GM18867 (cell line): ENCODE data around the gene ANKS1A.

ENCODE experiments used
- ATAC-seq: cut with Tn5 transposase; IDR thresholded peaks from one replicate; pipeline ENCODE4 v1.9.1; 2021; ENCODE audit warnings: mild to moderate bottlenecking, moderate library complexity; ENCODE audit not compliant: unreplicated experiment

The ANKS1A gene

DNA sequence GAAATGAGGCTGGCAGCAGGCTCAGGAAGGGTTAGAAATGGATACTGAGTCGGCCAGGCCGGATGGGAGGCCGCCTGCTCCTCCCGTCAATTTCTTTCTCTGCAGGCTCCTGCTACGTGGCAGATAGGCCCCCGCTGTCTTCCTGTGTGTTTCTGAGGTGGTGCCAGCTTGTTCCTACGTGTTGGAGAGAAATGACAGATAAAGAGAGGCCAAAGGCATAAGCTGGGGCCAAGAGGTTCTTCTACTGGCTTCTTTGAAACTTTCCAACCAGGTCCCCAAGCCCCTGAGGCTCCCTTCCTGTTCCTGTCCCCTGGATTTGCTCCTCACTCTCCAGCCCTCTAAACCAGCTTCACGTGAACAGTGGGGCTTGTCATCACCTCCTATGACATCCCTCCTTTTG lies 175.2 kb downstream of the ANKS1A start:
- no peak for ATAC-seq

DNA sequence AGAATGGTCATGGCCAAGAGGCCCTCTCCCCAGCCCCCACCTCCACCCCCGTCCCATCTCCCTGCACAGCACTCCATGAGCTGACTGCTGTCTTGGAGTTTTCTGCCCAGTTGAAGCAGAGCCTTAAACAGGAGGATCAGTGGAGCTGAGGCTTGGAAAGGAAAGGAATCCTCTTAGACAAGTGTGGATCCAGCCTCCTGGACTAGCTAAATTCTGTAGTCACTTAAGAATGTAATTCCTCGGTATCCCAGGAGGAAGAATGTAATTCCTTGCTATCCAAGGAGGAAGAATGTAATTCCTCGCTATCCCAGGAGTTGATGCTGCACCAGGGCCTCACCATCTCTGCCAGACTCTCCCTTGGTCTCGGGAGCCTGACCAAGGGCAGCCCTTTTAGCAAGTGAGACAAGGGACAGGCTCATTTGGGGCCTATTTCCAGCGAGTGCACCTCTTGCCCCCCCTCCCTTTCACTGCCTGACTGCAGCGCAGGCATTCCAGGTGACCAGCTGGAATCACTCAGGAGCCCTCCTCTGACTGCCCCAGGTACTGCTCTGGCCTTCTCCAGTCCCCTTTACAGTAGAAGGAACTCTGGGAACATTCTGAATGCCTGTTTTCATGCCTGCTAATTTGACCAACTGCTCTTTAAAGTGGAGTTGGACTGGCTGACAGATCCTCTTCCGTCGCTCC lies 175.8 kb downstream of the ANKS1A start:
- ATAC-seq: no peak

DNA sequence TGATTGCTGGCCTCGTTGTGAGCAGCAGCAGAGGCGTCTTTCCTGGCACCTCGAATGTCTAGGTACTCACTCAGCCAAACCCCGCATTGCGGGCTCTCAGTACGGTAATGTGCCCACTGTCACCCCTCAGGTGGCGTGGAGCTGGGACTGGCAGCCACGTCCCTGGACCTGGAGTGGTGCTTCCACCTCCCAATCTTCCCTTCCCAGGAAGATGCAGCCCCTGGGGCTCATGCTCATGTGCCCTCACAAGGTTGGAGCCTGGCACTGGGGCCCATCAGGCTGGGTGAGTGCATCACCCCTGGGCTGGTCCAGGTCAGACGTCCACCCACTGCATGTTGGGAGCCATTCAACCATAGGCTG lies 176.4 kb downstream of the ANKS1A start:
- no peak for ATAC-seq

DNA sequence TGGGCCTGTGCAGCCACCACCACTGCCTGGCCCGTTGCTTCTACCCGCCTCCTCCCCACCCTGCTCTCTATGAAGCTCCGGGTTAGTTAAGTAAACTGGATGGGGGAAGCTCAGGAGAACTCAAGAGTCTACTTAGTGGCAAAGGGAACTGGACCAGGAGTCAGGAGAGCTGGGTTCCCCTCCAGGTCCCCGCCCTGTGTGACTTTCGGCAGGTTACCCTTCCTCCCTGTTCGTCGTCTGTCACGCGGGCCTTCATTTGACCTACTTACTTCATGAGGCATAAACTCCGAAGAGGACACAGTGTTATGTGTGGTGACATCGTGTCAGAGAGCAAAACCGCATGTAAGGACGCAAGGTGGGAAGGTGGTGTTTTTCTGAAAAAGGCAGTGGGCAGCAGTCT lies 176.8 kb downstream of the ANKS1A start:
- ATAC-seq: no peak

DNA sequence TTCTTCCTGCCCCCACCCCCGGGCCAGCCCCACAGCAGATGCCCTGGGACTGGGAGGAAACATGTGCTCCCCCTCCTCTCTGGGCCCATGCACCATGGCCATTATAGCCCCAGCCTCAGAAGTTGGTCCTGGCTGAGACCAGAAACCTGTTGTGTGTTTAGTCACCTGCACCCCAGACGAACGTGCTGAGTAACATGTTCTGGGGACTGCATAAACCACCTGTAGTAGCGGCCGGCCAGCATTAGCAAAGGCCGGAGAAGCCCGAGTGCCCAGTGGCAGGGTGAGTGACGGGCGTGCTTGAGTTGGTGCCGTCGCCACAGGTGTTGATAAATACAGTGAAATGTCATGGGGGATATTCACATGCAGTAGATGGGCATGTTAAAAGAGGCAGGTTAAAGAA lies 178.2 kb downstream of the ANKS1A start:
- ATAC-seq: no peak

DNA sequence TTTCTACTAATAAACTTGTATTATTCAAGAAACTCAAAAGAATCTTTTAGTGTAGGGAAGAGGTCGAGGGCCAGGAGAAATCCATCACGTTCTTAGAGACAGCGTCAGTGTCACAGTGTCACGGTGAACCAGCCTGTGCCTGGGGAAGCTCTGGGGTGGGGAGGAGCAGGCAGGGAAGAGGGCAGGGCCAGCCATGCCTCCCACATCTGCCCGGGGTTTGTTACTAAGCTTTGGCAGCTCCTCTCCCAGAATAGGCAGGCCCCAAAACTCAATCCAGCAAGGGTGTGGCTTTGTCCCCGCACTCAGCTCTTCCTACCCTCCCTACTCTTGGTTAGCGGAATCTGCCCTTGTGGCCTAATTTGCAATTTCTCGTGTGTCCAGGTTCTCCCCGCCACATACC lies 179.2 kb downstream of the ANKS1A start:
- no peak for ATAC-seq

DNA sequence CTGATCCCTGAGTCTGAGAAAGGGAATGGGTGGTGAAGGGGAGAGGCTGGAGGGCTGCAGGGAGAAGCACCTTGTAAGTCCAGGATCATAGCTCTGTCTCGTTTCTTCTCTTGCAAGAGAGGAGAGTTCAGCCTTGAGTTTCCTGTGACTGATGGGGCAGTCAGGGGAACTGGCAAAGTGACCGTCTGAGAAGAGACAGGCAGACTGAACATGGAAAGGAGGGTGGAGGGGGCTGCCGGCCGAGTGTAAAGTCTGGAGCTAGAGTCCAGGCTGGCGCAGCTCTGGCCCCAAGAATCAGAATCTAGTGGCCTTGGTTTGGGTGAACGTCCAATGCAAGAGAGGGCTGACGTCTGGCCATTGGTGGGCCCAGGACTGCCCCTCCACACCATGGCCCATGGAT lies 179.6 kb downstream of the ANKS1A start:
- no peak for ATAC-seq

DNA sequence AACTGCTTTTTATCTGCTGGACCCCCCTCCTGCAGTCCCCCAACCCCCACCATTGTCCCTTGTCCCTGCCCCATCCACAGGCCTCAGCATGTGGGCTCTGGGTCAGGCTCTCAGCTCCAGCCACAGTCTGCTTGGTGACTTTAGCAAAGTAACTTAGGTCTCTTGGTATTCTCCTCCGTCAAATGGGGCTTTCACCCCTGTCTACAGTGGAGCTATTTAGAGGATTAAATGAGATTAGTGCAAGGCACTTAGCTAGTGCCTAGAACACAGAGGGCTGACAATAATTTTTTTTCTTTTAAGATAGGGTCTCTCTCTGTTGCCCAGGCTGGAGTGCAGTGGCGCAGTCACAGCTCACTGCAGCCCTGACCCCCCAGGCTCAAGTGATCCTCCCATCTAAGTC lies 180.2 kb downstream of the ANKS1A start:
- ATAC-seq: no peak

DNA sequence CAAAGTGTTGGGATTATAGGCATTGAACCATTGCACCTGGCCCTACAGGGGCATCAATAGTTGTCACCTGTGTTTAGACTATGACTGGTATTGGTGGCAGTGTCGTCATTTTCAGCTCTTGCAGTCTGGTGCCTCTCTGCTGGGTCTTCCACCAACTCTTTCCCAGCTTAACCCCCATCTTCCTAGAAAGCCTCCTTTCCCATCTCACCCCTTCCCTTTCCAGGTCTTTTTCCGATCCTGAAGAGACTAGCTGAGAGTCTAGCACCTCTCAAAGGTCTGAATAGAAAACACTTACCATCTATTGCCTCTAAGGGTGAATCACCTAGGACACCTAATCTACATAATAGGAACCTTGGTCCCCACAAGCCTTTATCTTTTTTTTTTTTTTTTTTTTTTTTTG lies 181.1 kb downstream of the ANKS1A start:
- ATAC-seq: no peak

DNA sequence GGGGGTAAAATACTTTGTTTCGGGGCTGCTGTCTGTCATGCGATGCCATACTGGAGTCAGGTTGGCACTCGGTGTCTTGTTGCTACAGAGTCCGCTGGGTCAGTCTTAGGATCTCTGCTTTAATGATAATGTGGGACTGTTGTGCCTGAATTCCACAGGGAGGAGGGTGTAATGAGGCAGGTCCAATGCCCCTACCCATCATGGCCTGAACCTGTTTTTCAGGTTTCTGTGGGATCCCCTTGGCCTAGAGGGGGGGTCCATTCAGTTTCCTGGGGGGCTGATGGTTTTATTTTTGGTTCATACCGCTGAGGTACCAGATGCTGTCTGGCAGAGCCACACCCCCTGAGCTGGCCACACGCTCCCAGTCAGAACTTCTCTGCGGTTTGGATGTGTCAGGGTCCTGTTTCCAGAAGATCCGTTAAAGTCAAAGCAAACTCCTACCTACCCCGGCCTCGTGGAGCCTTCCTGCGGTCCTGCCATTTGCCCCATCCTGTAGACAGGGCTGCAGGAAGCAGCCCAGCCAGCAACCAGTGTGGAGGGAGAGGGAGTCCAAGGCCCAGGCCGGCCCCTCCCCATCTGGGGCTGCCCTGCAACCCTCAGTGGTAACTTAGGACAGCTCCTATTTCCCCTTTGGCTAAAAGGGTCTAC lies 182.4 kb downstream of the ANKS1A start:
- ATAC-seq: no peak

DNA sequence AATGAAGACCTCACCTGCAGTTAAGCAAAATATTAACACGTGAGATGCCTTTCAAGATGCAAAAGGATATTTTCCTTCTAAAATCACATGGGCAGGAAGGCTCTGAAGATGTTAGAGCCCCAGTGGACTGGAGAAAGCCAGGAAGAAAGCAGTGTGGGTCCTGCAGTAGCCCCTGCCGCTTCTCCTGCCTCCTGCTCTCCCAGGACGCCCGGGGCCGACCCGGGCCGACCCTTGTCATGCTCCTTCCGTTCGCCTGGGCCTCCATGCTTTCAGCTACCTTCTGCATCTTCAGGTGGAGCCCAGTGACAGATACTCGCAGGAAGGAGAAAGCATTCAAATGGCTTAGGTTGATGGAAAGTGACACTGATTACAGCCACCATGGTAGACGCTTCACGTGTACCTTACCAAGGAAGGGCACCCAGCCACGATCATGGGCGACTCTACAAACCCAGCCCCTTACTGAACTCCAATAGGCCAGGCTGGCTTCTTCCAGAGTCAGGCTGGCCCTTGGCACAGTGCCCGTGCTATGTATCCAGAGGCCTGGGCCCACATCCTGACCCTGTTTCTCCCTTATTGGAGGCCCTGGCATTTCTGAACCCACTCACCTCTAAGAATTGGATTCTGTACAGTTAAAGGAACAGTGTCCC lies 183.1 kb downstream of the ANKS1A start:
- no peak for ATAC-seq

DNA sequence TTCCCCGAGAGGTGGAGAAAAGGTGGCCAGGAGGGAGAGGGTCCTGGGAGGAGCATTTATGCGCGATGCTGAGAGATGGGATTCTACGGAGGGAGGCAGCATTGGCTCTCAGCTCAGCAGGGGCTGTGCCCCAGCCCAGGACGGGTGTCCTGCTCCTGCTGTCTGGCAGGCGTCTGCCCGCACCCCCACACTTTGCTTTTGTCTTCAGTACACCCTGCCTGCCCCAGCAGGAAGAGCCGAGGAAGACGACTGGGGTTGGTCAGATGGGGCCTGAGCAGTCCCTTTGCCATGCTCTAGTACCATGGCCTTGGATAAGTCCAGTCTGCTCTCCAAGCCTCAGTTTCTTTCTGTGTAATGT lies 183.6 kb downstream of the ANKS1A start:
- ATAC-seq: no peak

DNA sequence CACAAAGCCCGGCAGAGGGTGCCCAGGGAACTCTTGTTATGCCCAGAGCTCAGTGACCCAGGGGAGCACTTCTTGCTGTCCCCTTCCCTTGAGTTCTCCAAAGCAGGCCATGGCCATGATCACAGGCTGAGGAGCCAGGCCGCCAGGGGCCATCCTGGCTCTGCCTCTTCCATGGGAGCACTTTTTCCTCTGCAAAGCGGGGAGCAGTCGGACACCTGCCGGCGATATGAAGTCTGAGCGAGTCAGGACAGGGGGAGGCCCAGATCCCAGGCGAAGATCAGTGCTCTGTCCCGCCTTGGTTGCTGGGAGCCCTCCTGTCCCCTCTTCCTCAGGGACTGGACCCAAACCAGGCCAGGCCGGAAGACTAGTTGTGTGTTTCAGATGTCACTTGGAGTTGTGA lies 184.2 kb downstream of the ANKS1A start:
- no peak for ATAC-seq

DNA sequence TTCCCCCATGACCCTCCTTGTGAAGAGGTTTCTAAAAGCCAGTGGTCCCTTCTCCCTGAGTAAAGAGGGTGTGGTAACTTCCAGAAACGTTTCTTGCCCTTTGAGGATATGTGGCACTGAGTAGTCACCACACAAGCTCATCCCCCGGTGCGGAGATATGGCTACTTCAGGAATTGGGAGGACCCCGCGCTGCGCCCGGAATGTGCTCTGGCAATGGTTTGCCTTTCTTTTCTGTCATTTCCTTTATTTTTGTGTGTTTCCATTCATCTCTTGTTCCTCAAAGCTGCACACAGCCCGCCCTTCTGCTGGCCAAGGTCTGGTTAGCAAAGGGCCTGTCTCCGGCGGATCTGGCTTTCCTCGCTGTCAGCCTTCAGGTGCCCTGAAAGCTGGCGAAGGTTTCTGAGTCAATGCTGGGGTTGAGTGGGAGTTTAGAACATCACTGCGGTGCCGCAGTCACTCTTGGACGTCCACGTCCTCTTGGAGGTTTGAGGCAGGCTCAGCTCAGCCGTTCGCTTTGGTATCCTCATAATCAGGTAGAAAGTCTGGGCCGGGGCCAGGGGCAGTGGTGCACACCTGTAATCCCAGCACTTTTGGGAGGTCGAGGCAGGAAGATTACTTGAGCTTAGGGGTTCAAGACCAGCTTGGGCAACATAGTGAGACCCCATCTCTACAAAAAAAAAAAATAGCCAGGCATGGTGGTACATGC lies 184.9 kb downstream of the ANKS1A start:
- no peak for ATAC-seq

DNA sequence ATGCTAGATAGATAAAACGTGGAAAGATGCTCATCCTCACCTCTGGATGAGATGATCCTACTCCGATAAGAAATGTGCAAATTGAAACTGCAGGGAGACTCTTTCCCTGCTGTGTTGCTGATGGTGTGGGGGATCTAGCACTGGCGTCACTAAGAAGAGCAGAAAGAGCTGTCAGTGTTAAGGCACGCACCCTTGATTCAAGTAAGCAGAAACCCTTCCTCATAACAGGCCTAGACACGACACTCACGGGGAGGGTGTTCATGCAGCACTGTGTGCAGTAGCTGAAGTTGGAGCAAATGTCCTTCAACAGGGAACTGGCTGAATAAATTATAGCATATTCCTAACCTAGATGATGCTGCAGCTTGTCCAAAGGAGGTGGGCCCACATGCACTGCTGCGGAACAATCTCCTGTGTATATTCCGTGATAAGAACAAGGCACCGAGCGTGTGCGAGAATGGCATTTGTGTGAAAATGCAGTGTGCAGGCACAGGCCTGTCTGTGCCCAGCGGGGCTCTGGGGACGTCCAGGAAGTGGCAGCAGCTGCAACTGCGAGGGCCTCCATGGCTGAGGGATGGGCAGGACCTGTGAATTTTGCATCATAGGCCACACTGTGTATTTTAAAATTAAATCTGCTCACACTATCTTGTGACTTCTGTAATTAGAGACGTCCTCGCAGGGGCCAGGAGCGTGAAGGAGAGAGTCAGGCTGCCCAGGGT lies 188.1 kb downstream of the ANKS1A start:
- no peak for ATAC-seq

DNA sequence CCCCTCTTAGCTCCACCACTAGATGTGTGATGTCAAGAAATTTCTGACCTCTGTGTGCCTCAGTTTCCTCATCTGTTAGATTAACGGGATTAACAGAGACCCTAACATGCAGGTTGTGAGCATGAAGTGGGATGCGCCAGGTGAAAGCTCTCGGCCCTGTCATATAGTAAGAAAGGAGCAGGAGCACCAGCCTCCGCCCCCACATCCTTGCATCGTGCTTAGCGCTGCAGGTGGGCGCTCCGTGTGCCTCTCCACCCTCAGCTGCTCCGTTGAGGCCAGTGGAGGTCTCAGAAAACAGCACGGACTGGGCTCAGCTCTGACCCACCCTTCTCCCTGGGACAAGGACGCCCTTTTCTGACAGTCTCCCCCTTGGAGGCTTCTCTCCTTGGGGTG lies 188.7 kb downstream of the ANKS1A start:
- ATAC-seq: no peak

DNA sequence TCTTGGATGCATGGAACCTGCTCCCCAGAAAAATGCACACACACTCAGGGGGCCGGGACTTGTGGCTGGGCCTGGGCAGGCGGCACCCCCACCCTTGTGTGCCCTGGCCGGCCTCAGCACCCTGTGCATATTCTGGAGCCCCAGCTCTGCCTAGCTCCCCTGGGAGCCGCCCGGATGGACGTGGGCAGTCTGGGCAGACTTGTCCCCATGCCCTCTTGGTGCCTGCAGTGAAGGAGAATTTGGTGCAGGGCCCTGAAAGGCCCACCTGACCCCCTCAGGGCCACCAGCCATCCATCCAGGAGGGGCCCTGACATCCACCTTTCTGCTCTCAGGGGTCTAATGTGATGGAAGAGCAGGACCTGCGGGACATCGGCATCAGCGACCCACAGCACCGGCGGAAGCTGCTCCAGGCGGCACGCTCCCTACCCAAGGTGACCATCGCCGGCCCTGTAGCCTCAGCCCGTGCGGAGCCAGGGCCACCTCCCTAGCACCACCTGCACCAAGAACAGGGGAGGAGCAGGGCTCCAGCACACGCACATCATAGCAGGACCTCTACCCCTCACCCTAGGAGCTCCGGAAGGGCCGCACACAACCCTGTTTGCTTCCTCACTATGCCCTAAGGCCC lies 189.3 kb downstream of the ANKS1A start:
- ATAC-seq: no peak

DNA sequence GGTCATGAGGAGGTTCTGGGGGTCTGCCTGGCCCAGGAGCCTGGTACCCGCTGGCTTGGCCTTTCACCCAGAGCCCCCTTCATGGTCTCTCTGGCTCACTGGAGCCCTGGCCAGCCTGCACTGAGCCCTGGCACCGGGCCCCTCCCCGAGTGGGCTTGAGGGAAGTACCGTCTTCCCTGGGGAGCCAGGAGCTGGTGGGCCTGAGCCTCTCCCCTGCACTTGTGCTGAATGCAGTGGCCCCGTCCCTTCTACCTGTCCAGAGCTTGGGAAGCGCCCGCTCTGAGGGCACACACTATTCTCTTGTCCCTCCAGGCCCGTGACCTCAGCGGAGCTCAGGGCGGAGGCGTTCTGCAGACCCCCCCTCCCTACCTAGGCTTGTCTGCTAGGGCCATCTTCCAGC lies 189.8 kb downstream of the ANKS1A start:
- ATAC-seq: no peak

DNA sequence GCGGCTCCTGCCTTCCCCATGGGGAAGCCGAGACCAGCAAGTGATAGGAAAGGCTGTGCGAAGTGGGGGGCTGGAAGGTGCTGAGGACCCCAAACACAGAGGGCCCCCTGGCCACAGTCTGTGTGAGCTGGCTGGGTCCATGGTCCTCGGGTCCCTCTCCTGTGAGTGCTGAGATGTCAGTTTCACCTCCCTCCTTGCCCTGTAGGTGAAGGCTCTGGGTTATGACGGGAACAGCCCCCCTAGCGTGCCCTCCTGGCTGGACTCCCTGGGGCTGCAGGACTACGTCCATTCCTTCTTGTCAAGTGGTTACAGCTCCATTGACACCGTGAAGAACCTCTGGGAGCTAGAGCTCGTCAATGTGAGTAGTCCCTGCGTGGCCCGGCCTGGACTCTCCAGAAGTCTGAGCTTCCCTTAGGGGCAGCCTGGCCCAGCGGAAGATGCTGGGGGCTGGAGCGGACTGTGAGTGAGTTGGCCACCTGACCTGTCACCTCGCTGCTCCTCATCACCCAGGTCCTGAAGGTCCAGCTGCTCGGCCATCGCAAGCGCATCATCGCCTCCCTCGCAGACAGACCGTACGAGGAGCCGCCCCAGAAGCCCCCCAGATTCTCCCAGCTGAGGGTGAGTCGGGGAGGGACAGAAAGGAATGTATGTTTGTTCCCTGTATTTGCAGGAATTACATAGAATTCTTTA lies 190.4 kb downstream of the ANKS1A start:
- no peak for ATAC-seq

DNA sequence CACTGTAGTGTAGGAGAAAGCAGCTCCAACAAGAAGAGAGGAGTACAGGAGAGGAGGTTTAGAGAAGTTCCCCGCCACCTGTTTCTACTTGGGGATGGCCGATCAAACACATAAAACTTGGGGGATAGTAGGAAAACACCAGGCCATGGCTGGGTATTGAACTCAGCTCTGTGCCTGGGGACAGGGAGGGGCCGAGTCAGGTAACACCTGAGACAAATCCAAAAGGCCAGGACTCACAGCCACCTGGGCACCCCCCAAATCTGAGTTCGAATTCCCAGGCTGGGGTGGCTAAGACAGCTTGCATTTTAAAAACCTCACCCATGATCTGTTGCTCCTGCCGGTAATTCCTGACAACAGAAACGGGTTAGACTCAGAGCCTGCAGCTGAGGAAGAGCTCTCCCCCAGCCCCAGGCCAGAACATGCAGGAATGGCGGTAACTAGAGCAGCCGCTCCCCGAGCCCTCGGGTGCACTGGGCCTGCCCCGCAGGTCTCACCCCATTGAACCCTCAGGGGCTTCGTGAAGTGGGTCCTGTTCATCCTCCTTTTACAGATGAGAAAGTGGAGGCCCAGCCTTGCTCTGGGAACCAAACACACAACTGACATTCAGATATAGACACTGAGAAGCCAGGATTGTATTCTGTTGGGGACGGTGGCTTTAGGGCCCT lies 191.1 kb downstream of the ANKS1A start:
- no peak for ATAC-seq
